Karpas-422 (cell line): ENCODE data around the gene GID8. TPM values are rescaled to one million over a fixed set of nuclear protein-coding genes. Genes with fewer than 3 reads are reported as not detected.

Experiments used
- DNase-seq: peaks from one replicate; pipeline ENCODE4 v3.0.0-alpha.2; 2015
- H2AFZ ChIP-seq: fragments of 200-600 bp; sonication (generic); 2 replicates; pipeline ENCODE4 v1.6.1; 2014; ENCODE audit warnings: antibody characterized with exemption, low read length, mixed read lengths
- H3K27ac ChIP-seq: fragments of 200-600 bp; sonication (generic); 2 replicates; pipeline ENCODE4 v1.5.1; 2014; ENCODE audit warnings: mild to moderate bottlenecking, low read length, moderate library complexity
- H3K27me3 ChIP-seq: fragments of 200-600 bp; sonication (generic); 2 replicates; pipeline ENCODE4 v1.6.1; 2014; ENCODE audit warnings: low read length, mixed read lengths
- H3K36me3 ChIP-seq: fragments of 200-600 bp; sonication (generic); 2 replicates; pipeline ENCODE4 v1.6.1; 2014; ENCODE audit warnings: low read length, mixed read lengths; ENCODE audit not compliant: insufficient read depth
- H3K4me1 ChIP-seq: fragments of 200-600 bp; sonication (generic); 2 replicates; pipeline ENCODE4 v1.6.1; 2014; ENCODE audit warnings: mild to moderate bottlenecking, low read length, mixed read lengths
- H3K4me2 ChIP-seq: fragments of 200-600 bp; sonication (generic); 2 replicates; pipeline ENCODE4 v1.6.1; 2014; ENCODE audit warnings: low read length, low read depth, mild to moderate bottlenecking; ENCODE audit not compliant: poor library complexity, severe bottlenecking
- H3K4me3 ChIP-seq: fragments of 200-600 bp; sonication (generic); 2 replicates; pipeline ENCODE4 v1.5.1; 2014; ENCODE audit warnings: mild to moderate bottlenecking, antibody characterized with exemption, low read length, mixed read lengths
- H3K79me2 ChIP-seq: fragments of 200-600 bp; sonication (generic); 2 replicates; pipeline ENCODE4 v1.6.1; 2014; ENCODE audit warnings: mild to moderate bottlenecking, low read length, mixed read lengths
- H3K9ac ChIP-seq: fragments of 200-600 bp; sonication (generic); 2 replicates; pipeline ENCODE4 v1.6.0; 2014; ENCODE audit warnings: low read length
- H3K9me2 ChIP-seq: fragments of 200-600 bp; sonication (generic), shearing (Covaris generic); replicated peaks from 2 replicates; pipeline ENCODE4 v1.6.0; 2014; ENCODE audit warnings: mild to moderate bottlenecking, low read length, moderate library complexity; ENCODE audit not compliant: insufficient read depth
- H3K9me3 ChIP-seq: fragments of 300-700, 200-600 bp; sonication (generic); 2 replicates; pipeline ENCODE4 v1.6.1; 2014; ENCODE audit warnings: low read length, mixed read lengths
- H4K20me1 ChIP-seq: fragments of 200-600 bp; sonication (generic); 2 replicates; pipeline ENCODE4 v1.6.1; 2014; ENCODE audit warnings: mild to moderate bottlenecking, antibody characterized with exemption, low read length, low read depth; ENCODE audit not compliant: insufficient read depth
- total RNA-seq: library from RNA; depleted of rRNA; stranded (reverse); fragments of >200 nt; shearing (Covaris generic); gene quantifications from 2 replicates; pipeline ENCODE4 v1.2.3, GENCODE V29; 2014; ENCODE audit warnings: low replicate concordance

GID8 gene
- total RNA-seq, 1 experiment from 2014 or later: 31.3 TPM

GRCh38 chr20:62982124-62983075 lies 44.5 kb downstream of the GID8 start:
- Histone ChIP-seq H3K9me3 (no peaks in the 10 kb centered on the region), H3K4me1 (peaks cover 14% of the 10 kb centered on the region), H3K36me3 (no peaks in the 10 kb centered on the region), H4K20me1 (no peaks in the 10 kb centered on the region; the same call in 1 of the 2 replicates), H3K4me2 (no peak overlapping the region), H3K79me2 (no peaks in the 10 kb centered on the region), H2AFZ (no peak overlapping the region), H3K27ac (no peak overlapping the region), H3K4me3 (no peak overlapping the region), H3K9ac (no peak overlapping the region), H3K9me2 (no peaks in the 10 kb centered on the region), H3K27me3 (no peaks in the 10 kb centered on the region)
- no peak for DNase-seq

DNA sequence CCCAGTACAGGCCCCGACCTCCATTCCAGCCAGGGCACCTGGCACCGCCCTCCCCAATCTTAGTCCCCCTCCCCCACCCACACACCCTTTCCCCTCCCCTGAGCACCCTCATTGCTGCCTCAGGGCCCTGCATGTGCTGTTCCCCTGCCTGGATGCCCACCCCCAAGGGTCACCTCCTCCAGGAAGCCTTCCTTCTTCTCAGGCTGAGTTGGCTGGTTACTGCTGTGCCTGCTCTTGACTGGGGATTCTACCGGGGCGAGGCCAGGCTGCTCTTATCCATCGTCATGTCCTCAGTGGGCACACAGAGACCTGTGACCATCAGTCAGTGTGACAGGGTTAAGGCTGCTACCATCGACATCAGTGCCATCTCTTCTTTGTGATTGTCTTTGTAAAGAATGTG lies 45.3 kb downstream of the GID8 start:
- Histone ChIP-seq H3K4me3 (no peak overlapping the region), H4K20me1 (no peaks in the 10 kb centered on the region; the same call in 1 of the 2 replicates), H3K9me3 (no peaks in the 10 kb centered on the region), H3K79me2 (no peaks in the 10 kb centered on the region), H3K9me2 (no peaks in the 10 kb centered on the region), H3K9ac (no peak overlapping the region), H3K27me3 (no peaks in the 10 kb centered on the region), H3K27ac (no peak overlapping the region), H3K36me3 (no peaks in the 10 kb centered on the region), H3K4me1 (peaks cover 6% of the 10 kb centered on the region), H3K4me2 (no peak overlapping the region), H2AFZ (no peak overlapping the region)
- DNase-seq: no peak

DNA sequence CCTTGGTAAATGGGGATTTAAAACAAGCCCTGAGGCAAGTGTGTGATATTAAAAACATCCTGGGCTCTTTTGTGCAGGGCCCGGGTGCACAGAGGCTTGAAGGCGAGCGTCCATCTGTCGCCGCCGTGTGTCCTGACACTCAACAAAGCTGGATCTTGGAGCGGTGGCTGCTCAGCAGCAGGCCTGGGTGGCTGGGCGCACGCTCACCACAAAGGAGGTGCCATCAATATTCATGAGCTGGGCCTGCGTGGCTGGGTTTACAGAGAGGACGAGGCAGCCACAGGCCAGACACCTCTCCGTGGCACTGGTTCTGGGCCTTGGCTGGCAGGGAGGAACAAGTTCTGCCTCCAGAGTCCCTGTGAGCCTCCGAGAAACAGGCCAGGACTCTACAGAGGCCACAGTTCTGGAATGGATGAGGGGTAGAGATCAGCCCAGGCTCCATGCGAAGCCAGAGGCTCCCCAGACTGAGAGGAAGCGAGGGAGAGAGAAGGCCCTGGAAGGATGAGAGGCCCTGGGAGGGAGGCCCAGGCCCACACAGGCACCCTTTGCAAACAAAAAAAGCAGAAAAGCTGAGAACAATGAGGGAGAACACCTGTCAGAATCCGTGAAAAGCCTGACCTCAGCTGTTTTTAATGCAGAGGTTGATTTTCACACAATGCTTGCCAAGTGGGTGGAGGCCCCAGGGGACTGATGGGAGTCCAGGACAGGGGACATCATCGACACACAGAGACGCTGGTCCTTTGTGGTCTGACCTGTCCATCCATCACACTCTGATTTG lies 46.9 kb downstream of the GID8 start:
- Histone ChIP-seq H3K9ac (no peak overlapping the region), H3K4me2 (no peak overlapping the region), H3K27ac (no peak overlapping the region), H3K79me2 (no peaks in the 10 kb centered on the region), H3K4me1 (no peaks in the 10 kb centered on the region), H3K27me3 (no peaks in the 10 kb centered on the region), H3K9me3 (no peaks in the 10 kb centered on the region), H3K36me3 (no peaks in the 10 kb centered on the region), H3K4me3 (no peak overlapping the region), H4K20me1 (no peaks in the 10 kb centered on the region), H3K9me2 (no peaks in the 10 kb centered on the region), H2AFZ (no peak overlapping the region)
- no peak for DNase-seq

DNA sequence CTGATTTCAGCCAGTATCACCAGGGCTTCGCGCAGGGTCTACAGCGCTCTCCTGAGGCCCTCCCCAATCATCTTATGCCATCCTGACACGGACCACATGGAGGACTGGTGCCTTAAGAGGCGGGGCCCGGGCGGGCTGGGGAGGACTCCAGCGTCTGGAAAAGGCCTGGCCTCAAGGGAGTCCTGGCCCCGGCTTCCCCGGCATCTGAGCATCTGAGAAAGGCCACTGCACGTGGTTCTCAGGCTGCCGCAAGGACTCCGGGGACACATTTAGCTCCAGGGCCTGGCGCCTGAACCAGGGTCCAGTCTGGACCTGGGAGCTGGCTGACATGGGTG lies 47.5 kb downstream of the GID8 start:
- Histone ChIP-seq H4K20me1 (no peaks in the 10 kb centered on the region), H3K36me3 (no peaks in the 10 kb centered on the region), H3K9ac (no peak overlapping the region), H3K4me3 (no peak overlapping the region), H3K27me3 (no peaks in the 10 kb centered on the region), H3K79me2 (no peaks in the 10 kb centered on the region), H2AFZ (no peak overlapping the region), H3K4me1 (no peaks in the 10 kb centered on the region), H3K9me2 (no peaks in the 10 kb centered on the region), H3K27ac (no peak overlapping the region), H3K4me2 (no peak overlapping the region), H3K9me3 (no peaks in the 10 kb centered on the region)
- no peak for DNase-seq

DNA sequence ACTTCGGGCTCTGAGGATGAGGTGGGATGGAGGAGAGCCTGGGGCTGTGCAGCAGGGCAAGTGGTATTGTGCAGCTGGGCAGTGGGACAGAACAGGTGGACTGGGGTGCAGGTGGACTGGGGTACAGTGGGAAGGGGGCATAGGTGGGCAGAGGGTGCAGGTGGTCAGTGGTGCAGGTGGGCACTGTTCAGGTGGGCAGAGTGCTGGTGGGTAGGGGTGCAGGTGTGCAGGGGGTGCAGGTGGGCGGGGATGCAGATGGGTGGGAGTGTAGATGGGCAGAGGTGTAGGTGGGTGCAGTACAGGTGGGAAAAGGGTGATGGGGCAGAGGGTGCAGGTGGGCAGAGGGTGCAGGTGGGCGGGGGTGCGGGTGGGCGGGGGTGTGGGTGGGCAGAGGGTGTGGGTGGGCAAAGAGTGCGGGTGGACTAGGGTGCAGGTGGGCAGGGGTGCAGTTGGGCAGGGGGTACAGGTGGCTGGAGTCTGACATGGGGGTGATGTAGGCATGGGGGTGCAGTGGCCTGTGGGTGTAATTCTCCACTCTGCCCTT lies 48.4 kb downstream of the GID8 start:
- H3K79me2 ChIP-seq: no peaks in the 10 kb centered on the region
- H3K9ac ChIP-seq: no peak overlapping the region
- no peak for DNase-seq
- no peak overlapping the region for H2AFZ ChIP-seq
- H4K20me1 ChIP-seq: no peaks in the 10 kb centered on the region
- H3K4me1 ChIP-seq: no peaks in the 10 kb centered on the region
- no peak overlapping the region for H3K27ac ChIP-seq
- H3K27me3 ChIP-seq: no peaks in the 10 kb centered on the region
- H3K4me3 ChIP-seq: no peak overlapping the region
- no peak overlapping the region for H3K4me2 ChIP-seq
- H3K36me3 ChIP-seq: no peaks in the 10 kb centered on the region
- no peaks in the 10 kb centered on the region for H3K9me2 ChIP-seq
- H3K9me3 ChIP-seq: no peaks in the 10 kb centered on the region

GRCh38 chr20:62987114-62987513 lies 49.2 kb downstream of the GID8 start:
- H4K20me1 ChIP-seq: no peaks in the 10 kb centered on the region
- H2AFZ ChIP-seq: no peak overlapping the region
- no peaks in the 10 kb centered on the region for H3K9me2 ChIP-seq
- no peak overlapping the region for H3K9ac ChIP-seq
- no peaks in the 10 kb centered on the region for H3K9me3 ChIP-seq
- H3K27ac ChIP-seq: no peak overlapping the region
- no peaks in the 10 kb centered on the region for H3K27me3 ChIP-seq
- no peak for DNase-seq
- no peaks in the 10 kb centered on the region for H3K36me3 ChIP-seq
- no peaks in the 10 kb centered on the region for H3K79me2 ChIP-seq
- no peak overlapping the region for H3K4me3 ChIP-seq
- no peak overlapping the region for H3K4me2 ChIP-seq
- no peaks in the 10 kb centered on the region for H3K4me1 ChIP-seq

GRCh38 chr20:62989201-62989601 lies 51.3 kb downstream of the GID8 start:
- Histone ChIP-seq H3K79me2 (no peaks in the 10 kb centered on the region), H2AFZ (no peak overlapping the region), H3K4me1 (no peaks in the 10 kb centered on the region), H3K4me2 (peak overlapping the region; percentile 11), H3K4me3 (no peak overlapping the region), H4K20me1 (no peaks in the 10 kb centered on the region), H3K9me3 (no peaks in the 10 kb centered on the region), H3K36me3 (no peaks in the 10 kb centered on the region), H3K9ac (no peak overlapping the region), H3K27ac (no peak overlapping the region), H3K27me3 (no peaks in the 10 kb centered on the region), H3K9me2 (no peaks in the 10 kb centered on the region)
- no peak for DNase-seq

GRCh38 chr20:62990306-62990825 lies 52.4 kb downstream of the GID8 start:
- no peak overlapping the region for H3K27ac ChIP-seq
- H3K9me2 ChIP-seq: no peaks in the 10 kb centered on the region
- H3K4me2 ChIP-seq: no peak overlapping the region
- H3K27me3 ChIP-seq: no peaks in the 10 kb centered on the region
- H3K4me3 ChIP-seq: no peak overlapping the region
- H3K4me1 ChIP-seq: no peaks in the 10 kb centered on the region
- no peak overlapping the region for H3K9ac ChIP-seq
- H2AFZ ChIP-seq: no peak overlapping the region
- DNase-seq: no peak
- no peaks in the 10 kb centered on the region for H3K79me2 ChIP-seq
- H3K9me3 ChIP-seq: no peaks in the 10 kb centered on the region
- no peaks in the 10 kb centered on the region for H3K36me3 ChIP-seq
- no peaks in the 10 kb centered on the region for H4K20me1 ChIP-seq
